OCI-LY7 (cell line): Measurements from ENCODE around the gene TBC1D17.

Source experiments
- EZH2phosphoT487 ChIP-seq: fragments of 200-600 bp; sonication (generic); IDR thresholded peaks from 2 replicates; pipeline ENCODE4 v1.6.1; 2018; ENCODE audit warnings: low read depth, borderline replicate concordance, mild to moderate bottlenecking, mixed run types, antibody characterized with exemption, low read length, moderate library complexity, mixed read lengths
- TF ChIP-seq, protein P1 (sequence below): fragments of 200-600 bp; sonication (generic); conservative IDR thresholded peaks from 2 replicates; pipeline ENCODE4 v1.5.1; 2014; ENCODE audit warnings: mild to moderate bottlenecking, antibody characterized with exemption, low read length, moderate library complexity, mixed read lengths

DNA sequence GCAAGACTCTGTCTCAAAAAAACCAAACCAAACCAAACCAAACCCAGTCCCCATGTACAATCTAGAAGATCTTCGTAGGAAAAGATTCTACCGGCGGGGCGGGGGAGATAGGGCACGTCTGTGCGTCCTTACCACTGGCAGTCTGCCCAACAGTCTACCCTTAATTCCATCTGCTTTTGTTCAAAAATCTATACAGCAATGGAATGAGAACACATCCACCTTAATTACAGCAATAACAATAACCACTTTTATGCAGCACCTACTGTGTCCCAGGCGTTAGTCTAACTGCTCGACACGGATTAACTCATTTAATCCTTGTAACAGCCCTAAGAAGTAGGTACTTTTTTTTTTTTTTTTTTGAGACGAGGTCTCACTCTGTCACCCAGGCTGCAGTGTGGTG is 49.0 kb downstream of the TBC1D17 start:
- TF ChIP-seq, protein P1, sequence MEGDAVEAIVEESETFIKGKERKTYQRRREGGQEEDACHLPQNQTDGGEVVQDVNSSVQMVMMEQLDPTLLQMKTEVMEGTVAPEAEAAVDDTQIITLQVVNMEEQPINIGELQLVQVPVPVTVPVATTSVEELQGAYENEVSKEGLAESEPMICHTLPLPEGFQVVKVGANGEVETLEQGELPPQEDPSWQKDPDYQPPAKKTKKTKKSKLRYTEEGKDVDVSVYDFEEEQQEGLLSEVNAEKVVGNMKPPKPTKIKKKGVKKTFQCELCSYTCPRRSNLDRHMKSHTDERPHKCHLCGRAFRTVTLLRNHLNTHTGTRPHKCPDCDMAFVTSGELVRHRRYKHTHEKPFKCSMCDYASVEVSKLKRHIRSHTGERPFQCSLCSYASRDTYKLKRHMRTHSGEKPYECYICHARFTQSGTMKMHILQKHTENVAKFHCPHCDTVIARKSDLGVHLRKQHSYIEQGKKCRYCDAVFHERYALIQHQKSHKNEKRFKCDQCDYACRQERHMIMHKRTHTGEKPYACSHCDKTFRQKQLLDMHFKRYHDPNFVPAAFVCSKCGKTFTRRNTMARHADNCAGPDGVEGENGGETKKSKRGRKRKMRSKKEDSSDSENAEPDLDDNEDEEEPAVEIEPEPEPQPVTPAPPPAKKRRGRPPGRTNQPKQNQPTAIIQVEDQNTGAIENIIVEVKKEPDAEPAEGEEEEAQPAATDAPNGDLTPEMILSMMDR, result no peak
- no peak for TF ChIP-seq EZH2phosphoT487
